ENCODE results near the gene PRIM1.
"Not testable (repeated sequence)": the region's sequence is repeated elsewhere in the genome, so short reads cannot be mapped to it uniquely, and the experiment has no call there.

The PRIM1 gene

GRCh38 chr12:56751712-56752598 lies at the start of gene PRIM1:
PRIM1 (minus strand) TSS chr12:56752323; CDS start chr12:56752298, 25 bp downstream.
- DNase-seq: peak; percentile 81

GRCh38 chr12:56800221-56800620 lies 48.1 kb upstream of the PRIM1 start:
- DNase-seq: no peak

GRCh38 chr12:56799345-56799744 lies 47.2 kb upstream of the PRIM1 start:
- DNase-seq: not testable (repeated sequence)

- DNase-seq: not testable (repeated sequence)
These were observed 43.7 kb upstream of the PRIM1 start for GRCh38 chr12:56795791-56796190.

GRCh38 chr12:56795046-56795562 lies 43.0 kb upstream of the PRIM1 start:
- not testable (repeated sequence) for DNase-seq

GRCh38 chr12:56793124-56793523 lies 41.0 kb upstream of the PRIM1 start:
- not testable (repeated sequence) for DNase-seq

GRCh38 chr12:56792678-56793077 lies 40.6 kb upstream of the PRIM1 start:
- no peak for DNase-seq

- not testable (repeated sequence) for DNase-seq
These were observed 37.3 kb upstream of the PRIM1 start for GRCh38 chr12:56789429-56789828.

GRCh38 chr12:56787498-56787897 lies 35.4 kb upstream of the PRIM1 start:
- DNase-seq: no peak

GRCh38 chr12:56785874-56786273 lies 33.8 kb upstream of the PRIM1 start:
- no peak for DNase-seq

GRCh38 chr12:56785141-56785865 lies 33.2 kb upstream of the PRIM1 start:
- no peak for DNase-seq

GRCh38 chr12:56781726-56782125 lies 29.6 kb upstream of the PRIM1 start:
- DNase-seq: no peak

GRCh38 chr12:56778756-56779155 lies 26.6 kb upstream of the PRIM1 start:
- DNase-seq: no peak

- no peak for DNase-seq
These were observed 24.5 kb upstream of the PRIM1 start for GRCh38 chr12:56776654-56777053.

- DNase-seq: no peak
These were observed 23.5 kb upstream of the PRIM1 start for GRCh38 chr12:56775638-56776037.

- DNase-seq: no peak
These were observed 21.0 kb upstream of the PRIM1 start for GRCh38 chr12:56773113-56773512.

GRCh38 chr12:56772625-56773024 lies 20.5 kb upstream of the PRIM1 start:
- DNase-seq: no peak

GRCh38 chr12:56769868-56770267 lies 17.7 kb upstream of the PRIM1 start:
- DNase-seq: no peak

GRCh38 chr12:56768424-56768823 lies 16.3 kb upstream of the PRIM1 start:
- DNase-seq: no peak

- DNase-seq: no peak
These were observed 14.4 kb upstream of the PRIM1 start for GRCh38 chr12:56766535-56766934.

GRCh38 chr12:56763753-56764657 lies 11.9 kb upstream of the PRIM1 start:
- no peak for DNase-seq

- DNase-seq: no peak
These were observed 9.7 kb upstream of the PRIM1 start for GRCh38 chr12:56761812-56762211.

GRCh38 chr12:56760460-56760859 lies 8.3 kb upstream of the PRIM1 start:
- DNase-seq: no peak
